T-helper 22 cell (primary cell): ENCODE measurements around the gene U2AF1L4.
A peak's percentile ranks its signal among the peaks of the same experiment; 100 is the strongest.
"Not testable (repeated sequence)": the region's sequence is repeated elsewhere in the genome, so short reads cannot be mapped to it uniquely, and the experiment has no call there.

Source experiments
- DNase-seq: peaks from one replicate; pipeline ENCODE4 v3.0.0-alpha.2; 2020; ENCODE audit warnings: low read depth

U2AF1L4 gene

DNA sequence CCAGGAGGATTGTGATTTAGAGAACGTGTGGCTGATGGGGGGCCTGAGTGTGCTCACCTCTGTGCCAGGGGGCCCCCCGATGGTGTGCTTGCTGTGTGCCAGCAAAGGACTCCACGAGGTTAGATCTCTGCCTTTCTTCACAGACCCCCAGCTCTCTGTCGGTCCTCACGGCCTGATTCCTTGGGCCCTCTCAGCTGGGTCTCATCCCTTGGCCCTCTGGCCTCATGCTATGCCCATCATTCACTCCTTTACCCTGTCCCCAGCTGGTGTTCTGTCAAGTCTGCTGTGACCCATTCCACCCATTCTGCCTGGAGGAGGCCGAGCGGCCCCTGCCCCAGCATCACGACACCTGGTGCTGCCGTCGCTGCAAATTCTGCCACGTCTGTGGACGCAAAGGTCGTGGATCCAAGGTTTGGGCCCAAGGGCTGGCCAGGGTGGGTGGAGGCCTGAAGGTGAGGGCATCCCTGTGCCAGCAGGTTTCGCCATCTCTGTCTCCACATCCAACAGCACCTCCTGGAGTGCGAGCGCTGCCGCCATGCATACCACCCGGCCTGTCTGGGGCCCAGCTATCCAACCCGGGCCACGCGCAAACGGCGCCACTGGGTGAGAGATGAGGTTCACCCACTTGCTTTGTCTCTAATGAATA, 19.9 kb downstream of the U2AF1L4 start:
- no peak for DNase-seq

GRCh38 chr19:35724560-35724959, 20.7 kb downstream of the U2AF1L4 start:
- no peak for DNase-seq

GRCh38 chr19:35724132-35724531, 21.1 kb downstream of the U2AF1L4 start:
- DNase-seq: not testable (repeated sequence)

DNA sequence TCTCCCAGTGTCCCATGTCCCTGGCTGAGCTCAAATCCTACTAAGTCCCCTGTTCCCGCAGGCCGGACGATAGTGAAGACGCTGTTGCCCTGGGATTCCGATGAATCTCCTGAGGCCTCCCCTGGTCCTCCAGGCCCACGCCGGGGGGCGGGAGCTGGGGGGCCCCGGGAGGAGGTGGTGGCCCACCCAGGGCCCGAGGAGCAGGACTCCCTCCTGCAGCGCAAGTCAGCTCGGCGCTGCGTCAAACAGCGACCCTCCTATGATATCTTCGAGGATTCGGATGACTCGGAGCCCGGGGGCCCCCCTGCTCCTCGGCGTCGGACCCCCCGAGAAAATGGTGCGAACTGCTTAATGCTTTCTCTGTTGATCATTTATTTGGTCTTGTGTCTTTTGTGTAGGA, 21.5 kb downstream of the U2AF1L4 start:
- DNase-seq: no peak

- no peak for DNase-seq
Measured at GRCh38 chr19:35722897-35723296, 22.3 kb downstream of the U2AF1L4 start.

DNA sequence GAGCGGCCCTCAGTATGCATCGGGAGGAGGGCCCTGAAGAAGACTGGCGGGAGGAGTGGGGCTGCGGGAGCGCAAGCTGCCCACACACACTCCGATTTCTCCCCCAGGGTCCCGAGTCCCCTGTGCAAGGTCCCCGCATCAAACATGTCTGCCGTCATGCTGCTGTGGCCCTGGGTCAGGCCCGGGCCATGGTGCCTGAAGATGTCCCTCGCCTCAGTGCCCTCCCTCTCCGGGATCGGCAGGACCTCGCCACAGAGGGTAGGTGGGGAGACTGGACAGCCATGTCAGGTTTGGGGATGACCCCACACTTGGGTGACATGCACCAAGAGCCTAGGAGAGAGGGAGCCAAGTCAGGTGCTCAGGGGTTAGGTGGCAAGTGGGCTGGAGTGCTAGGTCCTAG, 22.8 kb downstream of the U2AF1L4 start:
- no peak for DNase-seq

DNA sequence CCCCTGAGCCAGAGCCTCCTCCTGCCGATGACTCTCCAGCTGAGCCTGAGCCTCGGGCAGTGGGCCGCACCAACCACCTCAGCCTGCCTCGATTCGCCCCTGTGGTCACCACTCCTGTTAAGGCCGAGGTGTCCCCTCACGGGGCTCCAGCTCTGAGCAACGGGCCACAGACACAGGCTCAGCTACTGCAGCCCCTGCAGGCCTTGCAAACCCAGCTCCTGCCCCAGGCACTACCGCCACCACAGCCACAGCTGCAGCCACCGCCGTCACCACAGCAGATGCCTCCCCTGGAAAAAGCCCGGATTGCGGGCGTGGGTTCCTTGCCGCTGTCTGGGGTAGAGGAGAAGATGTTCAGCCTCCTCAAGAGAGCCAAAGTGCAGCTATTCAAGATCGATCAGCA, 23.8 kb downstream of the U2AF1L4 start:
- no peak for DNase-seq

DNA sequence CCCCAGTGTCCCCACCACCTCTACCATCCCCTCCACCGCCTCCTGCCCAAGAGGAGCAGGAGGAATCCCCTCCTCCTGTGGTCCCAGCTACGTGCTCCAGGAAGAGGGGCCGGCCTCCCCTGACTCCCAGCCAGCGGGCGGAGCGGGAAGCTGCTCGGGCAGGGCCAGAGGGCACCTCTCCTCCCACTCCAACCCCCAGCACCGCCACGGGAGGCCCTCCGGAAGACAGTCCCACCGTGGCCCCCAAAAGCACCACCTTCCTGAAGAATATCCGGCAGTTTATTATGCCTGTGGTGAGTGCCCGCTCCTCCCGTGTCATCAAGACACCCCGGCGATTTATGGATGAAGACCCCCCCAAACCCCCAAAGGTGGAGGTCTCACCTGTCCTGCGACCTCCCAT, 24.6 kb downstream of the U2AF1L4 start:
- DNase-seq: no peak

GRCh38 chr19:35720163-35720524, 25.1 kb downstream of the U2AF1L4 start:
- DNase-seq: no peak

DNA sequence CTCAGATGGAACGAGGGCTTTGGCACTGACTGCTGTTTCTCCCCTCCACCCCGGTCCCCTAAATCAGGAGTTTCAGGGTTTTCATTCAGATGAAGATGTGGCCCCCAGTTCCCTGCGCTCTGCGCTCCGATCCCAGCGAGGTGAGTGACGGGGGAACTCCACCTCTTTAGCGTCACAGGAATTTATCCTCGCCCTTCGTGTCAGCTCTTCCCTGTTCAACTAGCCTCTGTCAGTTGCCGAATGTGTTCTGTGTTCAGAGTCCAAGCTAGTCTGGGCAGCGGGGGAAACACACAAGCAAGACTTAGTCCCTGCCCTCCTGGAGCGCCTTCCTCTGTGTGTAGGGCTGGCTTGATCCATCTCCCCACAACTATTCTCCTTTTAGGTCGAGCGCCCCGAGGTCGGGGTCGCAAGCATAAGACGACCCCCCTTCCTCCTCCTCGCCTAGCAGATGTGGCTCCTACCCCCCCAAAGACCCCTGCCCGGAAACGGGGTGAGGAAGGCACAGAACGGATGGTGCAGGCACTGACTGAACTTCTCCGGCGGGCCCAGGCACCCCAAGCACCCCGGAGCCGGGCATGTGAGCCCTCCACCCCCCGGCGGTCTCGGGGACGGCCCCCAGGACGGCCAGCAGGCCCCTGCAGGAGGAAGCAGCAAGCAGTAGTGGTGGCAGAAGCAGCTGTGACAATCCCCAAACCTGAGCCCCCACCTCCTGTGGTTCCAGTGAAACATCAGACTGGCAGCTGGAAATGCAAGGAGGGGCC, 25.6 kb downstream of the U2AF1L4 start:
- DNase-seq: no peak

- DNase-seq: no peak
Measured at GRCh38 chr19:35718345-35719041, 26.7 kb downstream of the U2AF1L4 start.

DNA sequence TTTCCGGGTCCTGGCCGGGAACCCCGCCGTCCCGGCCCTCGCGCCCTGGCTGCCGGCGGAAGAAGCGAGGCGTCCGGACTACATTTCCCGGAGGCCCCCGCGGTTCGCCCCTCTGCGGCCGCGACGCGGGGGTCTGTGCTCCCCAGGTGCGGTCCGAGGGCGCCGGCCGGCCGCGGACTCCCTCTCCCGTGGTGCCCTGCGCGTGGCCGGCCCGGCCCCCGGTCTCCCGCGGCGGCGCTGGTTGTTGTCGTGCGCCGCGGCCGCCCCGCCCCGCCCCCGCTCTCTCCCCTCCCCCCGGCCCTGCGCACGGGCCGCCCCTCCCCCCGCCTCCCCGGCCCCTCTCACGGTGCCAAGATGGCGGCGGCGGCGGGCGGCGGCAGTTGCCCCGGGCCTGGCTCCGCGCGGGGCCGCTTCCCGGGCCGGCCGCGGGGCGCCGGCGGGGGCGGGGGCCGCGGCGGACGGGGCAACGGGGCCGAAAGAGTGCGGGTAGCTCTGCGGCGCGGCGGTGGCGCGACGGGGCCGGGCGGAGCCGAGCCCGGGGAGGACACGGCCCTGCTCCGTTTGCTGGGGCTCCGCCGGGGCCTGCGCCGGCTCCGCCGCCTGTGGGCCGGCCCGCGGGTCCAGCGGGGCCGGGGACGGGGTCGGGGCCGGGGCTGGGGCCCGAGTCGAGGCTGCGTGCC, 27.4 kb downstream of the U2AF1L4 start, which contains the start of gene KMT2B:
Gene KMT2B, plus strand, starts transcription at position 339 of the 680 bp plus-strand sequence. Its CDS starts 16 bp downstream, at position 355.
- no peak for DNase-seq

- DNase-seq: peak; percentile 96
Measured at GRCh38 chr19:35716801-35717664, 28.2 kb downstream of the U2AF1L4 start.

- DNase-seq: no peak
Measured at GRCh38 chr19:35715981-35716800, 29.0 kb downstream of the U2AF1L4 start.

DNA sequence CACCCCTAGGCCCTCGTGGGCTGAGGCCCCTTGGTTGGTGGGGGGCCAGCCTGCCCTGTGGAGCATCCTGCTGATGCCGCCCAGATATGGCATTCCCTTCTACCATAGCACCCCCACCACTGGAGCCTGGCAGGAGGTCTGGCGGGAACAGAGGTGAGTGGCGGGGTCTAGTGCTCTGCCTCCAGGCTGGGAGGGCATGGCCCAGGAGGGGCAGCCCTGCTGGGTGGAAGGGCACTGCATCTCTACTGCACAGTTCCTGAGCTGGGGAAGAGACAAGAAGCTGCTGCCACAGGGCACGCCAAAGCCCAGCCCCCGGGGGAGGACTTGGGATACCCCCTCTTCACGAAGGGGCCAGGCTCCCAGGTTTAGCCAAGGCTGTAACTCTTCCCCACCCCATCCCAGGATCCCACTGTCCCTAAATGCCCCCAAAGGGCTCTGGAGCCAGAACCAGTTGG, 29.8 kb downstream of the U2AF1L4 start:
- no peak for DNase-seq

GRCh38 chr19:35714601-35715354, 30.4 kb downstream of the U2AF1L4 start:
- DNase-seq: no peak

DNA sequence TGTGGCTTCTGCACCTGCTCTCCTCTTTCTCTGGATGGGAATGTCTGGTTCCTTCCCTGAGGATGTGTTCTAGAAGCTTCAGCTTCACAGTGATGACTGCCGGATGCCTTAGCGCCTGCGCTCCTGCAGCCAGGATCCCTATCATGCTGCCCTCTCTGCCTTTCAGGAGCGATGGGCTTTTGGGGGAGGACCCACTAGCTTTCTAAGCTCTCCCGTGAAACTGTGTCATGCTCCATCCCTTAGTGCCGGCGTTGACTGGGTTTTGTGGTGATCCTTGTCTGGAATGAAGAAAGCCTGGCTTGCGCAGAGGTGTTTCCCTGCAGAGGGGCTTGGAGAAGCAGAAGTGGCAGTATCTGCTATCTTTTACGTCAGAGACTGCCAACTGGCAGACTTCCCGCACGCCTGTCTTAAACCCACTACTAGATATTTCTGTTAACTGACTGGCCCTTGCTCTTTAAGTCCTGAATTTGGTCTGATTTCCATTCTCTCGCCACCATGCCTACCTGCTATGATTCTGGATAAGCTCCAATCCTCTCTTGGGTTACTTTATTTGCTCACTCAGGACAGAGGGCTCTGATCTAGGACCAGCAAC, 31.2 kb downstream of the U2AF1L4 start:
- DNase-seq: no peak

DNA sequence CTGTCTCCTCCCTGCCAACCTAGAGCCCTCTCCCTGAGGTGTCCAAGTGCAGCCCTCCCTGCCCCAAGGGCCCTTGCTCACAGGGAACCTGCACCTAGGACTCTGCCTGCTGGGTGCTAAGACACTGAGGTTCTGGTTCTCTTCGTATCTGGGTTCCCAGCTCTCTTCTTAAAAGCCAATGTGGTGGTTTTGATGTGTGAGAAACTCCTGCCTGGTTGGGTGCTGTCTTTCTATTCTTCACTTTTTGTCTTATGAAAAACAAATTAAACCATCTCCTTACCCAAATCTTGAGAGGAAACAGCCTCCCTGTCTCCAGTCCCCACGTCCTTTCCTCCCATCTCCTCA, 31.7 kb downstream of the U2AF1L4 start:
- no peak for DNase-seq
